GM23248 (cell line): ENCODE measurements around the gene FKBP5. TPM values are rescaled to one million over a fixed set of nuclear protein-coding genes. Genes with fewer than 3 reads are reported as not detected.
A peak's percentile ranks its signal among the peaks of the same experiment; 100 is the strongest.
"Not testable (repeated sequence)": the region's sequence is repeated elsewhere in the genome, so short reads cannot be mapped to it uniquely, and the experiment has no call there.

Experiments
- DNase-seq: peaks from one replicate; pipeline ENCODE4 v3.0.0-alpha.2; 2015
- H2AFZ ChIP-seq: fragments of 200-600 bp; sonication (generic); 2 replicates; pipeline ENCODE4 v1.6.1; 2016; ENCODE audit warnings: antibody characterized with exemption
- H3F3A ChIP-seq: fragments of 200-600 bp; sonication (generic); 2 replicates; pipeline ENCODE4 v1.6.1; 2016; ENCODE audit warnings: mild to moderate bottlenecking, antibody characterized with exemption, mixed run types; ENCODE audit not compliant: insufficient read depth
- H3K27ac ChIP-seq: fragments of 200-600 bp; sonication (generic); 2 replicates; pipeline ENCODE4 v1.5.1; 2016; ENCODE audit warnings: mild to moderate bottlenecking
- H3K27me3 ChIP-seq: fragments of 200-600 bp; sonication (generic); replicated peaks from 2 replicates; pipeline ENCODE4 v1.6.1; 2016; ENCODE audit warnings: mild to moderate bottlenecking; ENCODE audit not compliant: insufficient read depth
- H3K36me3 ChIP-seq: fragments of 200-600 bp; sonication (generic); 2 replicates; pipeline ENCODE4 v1.6.1; 2016; ENCODE audit warnings: low read depth, mild to moderate bottlenecking
- H3K4me1 ChIP-seq: fragments of 200-600 bp; sonication (generic); 2 replicates; pipeline ENCODE4 v1.6.1; 2016; ENCODE audit warnings: mild to moderate bottlenecking; ENCODE audit not compliant: insufficient read depth
- H3K4me2 ChIP-seq: fragments of 200-600 bp; sonication (generic); one replicate; pipeline ENCODE4 v1.6.1; 2016; ENCODE audit warnings: mild to moderate bottlenecking; ENCODE audit not compliant: unreplicated experiment
- H3K4me3 ChIP-seq: fragments of 200-600 bp; sonication (generic); 2 replicates; pipeline ENCODE4 v1.5.1; 2016; ENCODE audit warnings: mild to moderate bottlenecking
- H3K79me2 ChIP-seq: fragments of 200-600 bp; sonication (generic); 2 replicates; pipeline ENCODE4 v1.6.1; 2016; ENCODE audit warnings: mild to moderate bottlenecking; ENCODE audit not compliant: insufficient read depth
- H3K9ac ChIP-seq: fragments of 200-600 bp; sonication (generic); 2 replicates; pipeline ENCODE4 v1.6.1; 2016; ENCODE audit warnings: mild to moderate bottlenecking
- H3K9me2 ChIP-seq: fragments of 200-600 bp; sonication (generic); 2 replicates; pipeline ENCODE4 v1.6.1; 2016; ENCODE audit warnings: mixed run types, mild to moderate bottlenecking, moderate library complexity; ENCODE audit not compliant: insufficient read depth
- H3K9me3 ChIP-seq: fragments of 200-600 bp; sonication (generic); one replicate; pipeline ENCODE4 v1.6.1; 2017; ENCODE audit warnings: low read depth
- H4K20me1 ChIP-seq: fragments of 200-600 bp; sonication (generic); 2 replicates; pipeline ENCODE4 v1.6.0; 2016; ENCODE audit not compliant: insufficient read depth
- EZH2 ChIP-seq: fragments of 200-600 bp; sonication (generic); IDR thresholded peaks from 2 replicates; pipeline ENCODE4 v1.6.1; 2018; ENCODE audit warnings: antibody characterized with exemption, mild to moderate bottlenecking; ENCODE audit not compliant: insufficient read depth, poor library complexity, severe bottlenecking
- EZH2phosphoT487 ChIP-seq: fragments of 200-600 bp; sonication (generic); IDR thresholded peaks from 2 replicates; pipeline ENCODE4 v1.6.1; 2018; ENCODE audit warnings: antibody characterized with exemption, moderate library complexity, mild to moderate bottlenecking, low read depth; ENCODE audit not compliant: insufficient read depth
- WGBS, 2 experiments: methylation state at CpG; one replicate each; pipeline ENCODE4 v1.1.6; 2015 to 2017; ENCODE audit warnings: low lambda C conversion rate in 2 of 2, low coverage in 1 of 2; ENCODE audit errors: missing lambda C conversion rate in 2 of 2; 5-methylcytosine and 5-hydroxymethylcytosine counted together
- in situ Hi-C: fragments of 300-500 bp; cut with MboI; formaldehyde crosslinking; loops from 2 replicates; pipeline ENCODE4 v1.15.0; 2020
- polyA plus RNA-seq: library from polyadenylated mRNA; unstranded; fragments of >200 nt; fragmentation: Nextera tagmentation; extraction: Ambion mirVana; gene quantifications from 2 replicates; pipeline ENCODE4 v1.2.1, GENCODE V29; 2016
- total RNA-seq: library from RNA; depleted of rRNA; stranded (reverse); fragments of >200 nt; shearing (Covaris generic); gene quantifications from 2 replicates; pipeline ENCODE4 v1.2.3, GENCODE V29; 2014

Gene FKBP5
- total and polyA plus RNA-seq, 2 experiments from 2014 or later: 3.6 to 6.3 TPM

DNA sequence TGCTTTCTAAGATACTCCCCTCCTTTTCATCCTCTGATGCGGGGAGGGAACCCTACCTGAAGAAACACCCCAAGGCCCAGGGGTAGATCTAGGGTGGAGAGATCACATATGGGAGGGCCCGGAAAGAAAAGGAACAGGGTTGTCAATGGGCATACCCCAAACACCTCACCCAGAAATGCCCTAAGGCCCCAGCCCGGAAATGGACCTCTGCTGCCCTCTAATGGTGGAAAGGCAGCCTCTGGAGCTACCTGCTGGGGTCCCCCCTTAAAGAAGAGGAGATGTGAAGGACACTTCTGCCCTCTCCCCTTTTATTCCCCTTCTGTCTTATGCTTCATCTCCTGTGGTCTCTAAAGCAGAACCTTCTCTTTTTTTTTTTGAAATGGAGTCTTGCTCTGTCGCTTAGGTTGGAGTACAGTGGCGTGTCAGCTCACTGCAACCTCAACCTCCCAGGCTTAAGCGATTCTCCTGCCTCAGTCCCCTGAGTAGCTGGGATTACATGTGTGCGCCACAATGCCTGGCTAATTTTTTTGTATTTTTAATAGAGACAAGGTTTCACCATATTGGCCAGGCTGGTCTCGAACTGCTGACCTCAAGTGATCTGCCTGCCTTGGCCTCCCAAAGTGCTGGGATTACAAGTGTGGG lies 47.7 kb upstream of the FKBP5 start:
- Histone ChIP-seq H3K9me2 (no peaks in the 10 kb centered on the region), H3K27ac (no peak overlapping the region), H4K20me1 (no peaks in the 10 kb centered on the region), H3K79me2 (no peaks in the 10 kb centered on the region), H3K9ac (no peak overlapping the region), H3K27me3 (no peaks in the 10 kb centered on the region), H3K36me3 (no peaks in the 10 kb centered on the region), H3K9me3 (no peaks in the 10 kb centered on the region), H2AFZ (no peak overlapping the region), H3K4me3 (no peak overlapping the region), H3K4me1 (peaks cover 6% of the 10 kb centered on the region; the same call in 1 of the 2 replicates), H3K4me2 (no peak overlapping the region), H3F3A (no peaks in the 10 kb centered on the region)
- peak; percentile 53 for DNase-seq
- no peak for TF ChIP-seq EZH2phosphoT487
- no peak for TF ChIP-seq EZH2
- WGBS, 2 experiments: 64 to 65% methylated on average over 8 of the region's 8 CpGs
- in situ Hi-C loops: loop anchor here (5.0 to 25.0 kb wide), 2 partner anchors 154 to 424 kb away; no protein-coding TSS in a partner anchor

- Histone ChIP-seq H3K9ac (no peak overlapping the region), H3K27ac (no peak overlapping the region), H3K4me3 (no peak overlapping the region), H3K9me3 (no peaks in the 10 kb centered on the region), H3K4me1 (peaks cover 11% of the 10 kb centered on the region; the same call in 1 of the 2 replicates), H3F3A (0 out of 2 replicates have a peak, but pooled peaks cover 6% of the 10 kb centered on the region), H2AFZ (no peak overlapping the region), H4K20me1 (no peaks in the 10 kb centered on the region), H3K36me3 (no peaks in the 10 kb centered on the region), H3K27me3 (no peaks in the 10 kb centered on the region), H3K79me2 (no peaks in the 10 kb centered on the region), H3K9me2 (no peaks in the 10 kb centered on the region), H3K4me2 (no peak overlapping the region)
- TF ChIP-seq EZH2phosphoT487 (no peak), EZH2 (no peak)
- in situ Hi-C loops: loop anchor here (5.0 to 25.0 kb wide), 2 partner anchors 153 to 423 kb away; no protein-coding TSS in a partner anchor
- 86 to 89% methylated on average over 3 of the region's 3 CpGs for WGBS, 2 experiments
- DNase-seq: no peak
Measured at GRCh38 chr6:35735452-35735851, 46.7 kb upstream of the FKBP5 start.

GRCh38 chr6:35734319-35734718 lies 45.6 kb upstream of the FKBP5 start:
- H3K9me3 ChIP-seq, H3K4me2 ChIP-seq, H3K27ac ChIP-seq, H3K9me2 ChIP-seq, H3K79me2 ChIP-seq, H3F3A ChIP-seq, H2AFZ ChIP-seq, H3K36me3 ChIP-seq, H3K9ac ChIP-seq, H3K27me3 ChIP-seq, H3K4me3 ChIP-seq, DNase-seq, H4K20me1 ChIP-seq: not testable (repeated sequence)
- in situ Hi-C loops: loop anchor here (25.0 kb wide), 1 partner anchor 422 kb away; no protein-coding TSS in a partner anchor
- H3K4me1 ChIP-seq: peaks cover 11% of the 10 kb centered on the region; the same call in 1 of the 2 replicates
- WGBS, 2 experiments: 95 to 96% methylated on average over 12 of the region's 12 CpGs

- Histone ChIP-seq H3K79me2 (no peaks in the 10 kb centered on the region), H2AFZ (no peak overlapping the region), H3K27ac (no peak overlapping the region), H3K27me3 (no peaks in the 10 kb centered on the region), H4K20me1 (no peaks in the 10 kb centered on the region), H3K9ac (no peak overlapping the region), H3K9me2 (no peaks in the 10 kb centered on the region), H3K9me3 (no peaks in the 10 kb centered on the region), H3F3A (0 out of 2 replicates have a peak, but pooled peaks cover 11% of the 10 kb centered on the region), H3K4me3 (no peak overlapping the region), H3K36me3 (no peaks in the 10 kb centered on the region), H3K4me2 (no peak overlapping the region), H3K4me1 (peaks cover 11% of the 10 kb centered on the region; the same call in 1 of the 2 replicates)
- TF ChIP-seq EZH2phosphoT487: no peak
- TF ChIP-seq EZH2: no peak
- in situ Hi-C loops: loop anchor here (25.0 kb wide), 1 partner anchor 421 kb away; no protein-coding TSS in a partner anchor
- 85 to 88% methylated on average over 8 of the region's 8 CpGs for WGBS, 2 experiments
- DNase-seq: no peak
Measured at GRCh38 chr6:35733633-35734032, 44.9 kb upstream of the FKBP5 start.
